ENCODE measurements around the gene CCNI2.

DNA sequence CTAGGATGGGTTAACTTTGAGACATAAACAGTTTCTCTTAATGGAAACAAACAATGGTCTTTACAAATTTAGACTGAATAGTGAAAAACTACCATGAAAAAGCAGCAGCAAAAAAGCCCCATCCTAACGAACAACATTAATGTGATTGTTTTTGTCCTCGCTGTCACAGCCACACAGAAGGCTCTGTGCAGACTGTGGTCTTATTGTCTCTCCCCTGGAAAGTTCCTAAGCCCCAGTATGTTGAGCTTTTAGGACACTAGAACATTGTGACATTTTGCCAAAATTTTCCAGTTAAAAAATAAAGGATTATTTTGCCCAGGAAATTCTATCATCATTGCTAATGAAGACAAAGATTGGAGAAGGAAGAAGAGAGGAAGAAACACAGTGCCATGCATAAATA lies 53.3 kb downstream of the CCNI2 start:
- TF ChIP-seq CTCF (conservative IDR thresholded peaks at IDR 0.05 in 1 of 2, IDR thresholded peaks at IDR 0.05 in 1 of 2; ENCODE audit: low read depth in 1 of 2, low read length in 2 of 2): no peak
- no peak for TF ChIP-seq EZH2 (IDR thresholded peaks at IDR 0.05; ENCODE audit: low read length, missing control alignments)
